Upper lobe of right lung (tissue), 1 donor: ENCODE results near the gene ULK2. TPM values are rescaled to one million over a fixed set of nuclear protein-coding genes. Genes with fewer than 3 reads are reported as not detected.

Experiments
- ATAC-seq: fragments of 200-7000 bp; cut with Tn5 transposase; one replicate; pipeline ENCODE4 v1.9.1; 2020; ENCODE audit warnings: mild to moderate bottlenecking, moderate library complexity
- DNase-seq: peaks from one replicate; pipeline ENCODE4 v3.0.0-alpha.2; 2020
- H3K27ac ChIP-seq: fragments of 200-600 bp; one replicate; pipeline ENCODE4 v1.8.0; 2022
- H3K27me3 ChIP-seq: fragments of 200-600 bp; one replicate; pipeline ENCODE4 v1.8.0; 2022; ENCODE audit warnings: mild to moderate bottlenecking
- H3K36me3 ChIP-seq: fragments of 200-600 bp; one replicate; pipeline ENCODE4 v1.8.0; 2022
- H3K4me1 ChIP-seq: fragments of 200-600 bp; one replicate; pipeline ENCODE4 v1.8.0; 2022
- H3K4me3 ChIP-seq: fragments of 200-600 bp; one replicate; pipeline ENCODE4 v1.8.0; 2022; ENCODE audit warnings: mild to moderate bottlenecking
- H3K9me3 ChIP-seq: fragments of 200-600 bp; one replicate; pipeline ENCODE4 v1.8.0; 2022
- intact Hi-C: fragments of 100-400 bp; cut with DNase I; formaldehyde crosslinking; loops from one replicate; pipeline ENCODE4 v1.11.0; 2022
- total RNA-seq: library from RNA; stranded (reverse); fragmentation: NEBNext Ultra II Directional; extraction: Animal tissue kit (Norgen Biotek cat#: 25700); gene quantifications from one replicate; pipeline ENCODE4 v1.2.1, GENCODE V29; 2021
- TF ChIP-seq, protein P1 (sequence below): fragments of 200-600 bp; IDR thresholded peaks from one replicate; pipeline ENCODE4 v1.8.0; 2022; ENCODE audit warnings: antibody characterized with exemption
- donor health status: DM: no; HTN: yes; CAD: no; lungs with severe emphysema.

The ULK2 gene
- total RNA-seq, 1 donor from 2014 or later = 30.8 TPM

GRCh38 chr17:19733953-19734526 lies 133.7 kb downstream of the ULK2 start:
- no peaks in the 10 kb centered on the region for H3K36me3 ChIP-seq
- peaks cover 6% of the 10 kb centered on the region for H3K4me1 ChIP-seq
- no peaks in the 10 kb centered on the region for H3K27me3 ChIP-seq
- intact Hi-C loops = no loop called here
- no peak overlapping the region for H3K4me3 ChIP-seq
- no peak for DNase-seq
- no peaks in the 10 kb centered on the region for H3K9me3 ChIP-seq
- TF ChIP-seq, protein P1, sequence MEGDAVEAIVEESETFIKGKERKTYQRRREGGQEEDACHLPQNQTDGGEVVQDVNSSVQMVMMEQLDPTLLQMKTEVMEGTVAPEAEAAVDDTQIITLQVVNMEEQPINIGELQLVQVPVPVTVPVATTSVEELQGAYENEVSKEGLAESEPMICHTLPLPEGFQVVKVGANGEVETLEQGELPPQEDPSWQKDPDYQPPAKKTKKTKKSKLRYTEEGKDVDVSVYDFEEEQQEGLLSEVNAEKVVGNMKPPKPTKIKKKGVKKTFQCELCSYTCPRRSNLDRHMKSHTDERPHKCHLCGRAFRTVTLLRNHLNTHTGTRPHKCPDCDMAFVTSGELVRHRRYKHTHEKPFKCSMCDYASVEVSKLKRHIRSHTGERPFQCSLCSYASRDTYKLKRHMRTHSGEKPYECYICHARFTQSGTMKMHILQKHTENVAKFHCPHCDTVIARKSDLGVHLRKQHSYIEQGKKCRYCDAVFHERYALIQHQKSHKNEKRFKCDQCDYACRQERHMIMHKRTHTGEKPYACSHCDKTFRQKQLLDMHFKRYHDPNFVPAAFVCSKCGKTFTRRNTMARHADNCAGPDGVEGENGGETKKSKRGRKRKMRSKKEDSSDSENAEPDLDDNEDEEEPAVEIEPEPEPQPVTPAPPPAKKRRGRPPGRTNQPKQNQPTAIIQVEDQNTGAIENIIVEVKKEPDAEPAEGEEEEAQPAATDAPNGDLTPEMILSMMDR = no peak
- peak; percentile 14 for ATAC-seq
- no peak overlapping the region for H3K27ac ChIP-seq

- ATAC-seq = no peak
- intact Hi-C loops = no loop called here
- Histone ChIP-seq H3K27me3 (no peaks in the 10 kb centered on the region), H3K9me3 (no peaks in the 10 kb centered on the region), H3K4me1 (peaks cover 31% of the 10 kb centered on the region), H3K27ac (no peak overlapping the region), H3K36me3 (no peaks in the 10 kb centered on the region), H3K4me3 (no peak overlapping the region)
- TF ChIP-seq, protein P1 = no peak
- DNase-seq = no peak
These were observed 136.1 kb downstream of the ULK2 start for GRCh38 chr17:19731626-19732025.

GRCh38 chr17:19730843-19731242 lies 136.9 kb downstream of the ULK2 start:
- Histone ChIP-seq H3K36me3 (no peaks in the 10 kb centered on the region), H3K9me3 (no peaks in the 10 kb centered on the region), H3K4me3 (no peak overlapping the region), H3K4me1 (peaks cover 36% of the 10 kb centered on the region), H3K27me3 (no peaks in the 10 kb centered on the region), H3K27ac (peak overlapping the region; percentile 2)
- intact Hi-C loops = no loop called here
- ATAC-seq (peak; percentile 26), DNase-seq (peak; percentile 64)
- TF ChIP-seq, protein P1 = no peak

DNA sequence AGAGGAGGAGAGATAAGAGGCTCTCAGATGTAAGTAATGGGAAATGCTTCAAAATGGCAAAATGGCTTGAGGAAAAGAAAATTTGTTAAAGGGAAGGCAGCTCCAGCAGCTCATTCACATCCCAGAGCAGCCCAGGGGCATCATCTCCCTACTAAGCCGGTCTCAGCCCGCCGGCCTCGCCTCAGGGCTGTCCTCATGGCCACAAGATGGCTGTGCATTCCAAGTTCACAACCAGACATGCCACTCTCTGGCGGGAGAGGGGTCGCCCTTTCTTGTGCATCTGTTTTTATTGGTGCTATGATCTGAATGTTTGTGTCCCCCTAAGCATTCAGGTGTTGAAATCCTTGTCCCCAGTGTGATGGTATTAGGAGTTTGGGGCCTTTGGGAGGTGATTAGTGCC lies 137.8 kb downstream of the ULK2 start:
- H3K4me1 ChIP-seq = peaks cover 36% of the 10 kb centered on the region
- no peaks in the 10 kb centered on the region for H3K27me3 ChIP-seq
- no peaks in the 10 kb centered on the region for H3K36me3 ChIP-seq
- ATAC-seq = no peak
- no peak overlapping the region for H3K4me3 ChIP-seq
- DNase-seq = no peak
- intact Hi-C loops = no loop called here
- TF ChIP-seq, protein P1 = no peak
- H3K27ac ChIP-seq = no peak overlapping the region
- no peaks in the 10 kb centered on the region for H3K9me3 ChIP-seq

GRCh38 chr17:19728084-19728495 lies 139.6 kb downstream of the ULK2 start:
- TF ChIP-seq, protein P1 = no peak
- DNase-seq (peak; percentile 91), ATAC-seq (peak; percentile 68)
- H3K27me3 ChIP-seq = no peaks in the 10 kb centered on the region
- no peak overlapping the region for H3K4me3 ChIP-seq
- peaks cover 46% of the 10 kb centered on the region for H3K4me1 ChIP-seq
- peak overlapping the region; percentile 89 for H3K27ac ChIP-seq
- intact Hi-C loops = no loop called here
- H3K9me3 ChIP-seq = no peaks in the 10 kb centered on the region
- no peaks in the 10 kb centered on the region for H3K36me3 ChIP-seq
